Muscle layer of colon (tissue), 2 donors: ENCODE data around the gene RABL2A.
"Not testable (repeated sequence)": the region's sequence is repeated elsewhere in the genome, so short reads cannot be mapped to it uniquely, and the experiment has no call there.

Experiments
- H3K27ac ChIP-seq: one replicate; pipeline ENCODE4 v1.7.0; 2013; ENCODE audit warnings: low read depth, mild to moderate bottlenecking, low read length, moderate library complexity
- H3K27me3 ChIP-seq, 2 donors: one replicate each; pipeline ENCODE4 v1.7.0; 2013; ENCODE audit warnings: low read length in 2 of 2, mild to moderate bottlenecking in 2 of 2; ENCODE audit not compliant: insufficient read depth in 2 of 2, control insufficient read depth in 1 of 2
- H3K36me3 ChIP-seq: one replicate; pipeline ENCODE4 v1.7.0; 2013; ENCODE audit warnings: mild to moderate bottlenecking, low read length; ENCODE audit not compliant: insufficient read depth
- H3K4me1 ChIP-seq: one replicate; pipeline ENCODE4 v1.7.0; 2013; ENCODE audit warnings: mild to moderate bottlenecking, low read length; ENCODE audit not compliant: insufficient read depth
- H3K4me3 ChIP-seq, 2 donors: one replicate each; pipeline ENCODE4 v1.7.0; 2013; ENCODE audit warnings: low read length in 2 of 2, low read depth in 1 of 2, mild to moderate bottlenecking in 1 of 2, moderate library complexity in 1 of 2
- H3K9ac ChIP-seq: one replicate; pipeline ENCODE4 v1.7.0; 2013; ENCODE audit warnings: low read length
- H3K9me3 ChIP-seq: one replicate; pipeline ENCODE4 v1.7.0; 2013; ENCODE audit warnings: mild to moderate bottlenecking, low read length
- donor health status: abdominal sarcoma.
- donor health status: Adenocarcinoma of cecum.

Gene RABL2A

GRCh38 chr2:113625906-113626305, 1.2 kb upstream of the RABL2A start:
- H3K27ac ChIP-seq, H3K9ac ChIP-seq, H3K36me3 ChIP-seq, H3K9me3 ChIP-seq, H3K27me3 ChIP-seq, H3K4me1 ChIP-seq, H3K4me3 ChIP-seq: not testable (repeated sequence)

- H3K4me1 ChIP-seq, H3K9ac ChIP-seq, H3K27me3 ChIP-seq, H3K9me3 ChIP-seq, H3K36me3 ChIP-seq, H3K27ac ChIP-seq, H3K4me3 ChIP-seq: not testable (repeated sequence)
Measured at GRCh38 chr2:113632849-113633345, 5.8 kb downstream of the RABL2A start.

- H3K36me3 ChIP-seq, H3K9ac ChIP-seq, H3K4me3 ChIP-seq, H3K27ac ChIP-seq, H3K4me1 ChIP-seq, H3K9me3 ChIP-seq, H3K27me3 ChIP-seq: not testable (repeated sequence)
Measured at GRCh38 chr2:113635358-113635757, 8.3 kb downstream of the RABL2A start.

GRCh38 chr2:113636226-113636625, 9.2 kb downstream of the RABL2A start:
- H3K9me3 ChIP-seq, H3K27me3 ChIP-seq, H3K36me3 ChIP-seq, H3K27ac ChIP-seq, H3K4me3 ChIP-seq, H3K4me1 ChIP-seq, H3K9ac ChIP-seq: not testable (repeated sequence)

- not testable (repeated sequence) for H3K4me3 ChIP-seq, H3K27me3 ChIP-seq, H3K4me1 ChIP-seq, H3K36me3 ChIP-seq, H3K27ac ChIP-seq, H3K9ac ChIP-seq, H3K9me3 ChIP-seq
Measured at GRCh38 chr2:113638084-113638483, 11.0 kb downstream of the RABL2A start.

GRCh38 chr2:113646217-113646616, 19.2 kb downstream of the RABL2A start:
- H3K9ac ChIP-seq: not testable (repeated sequence)

GRCh38 chr2:113650834-113651815, 24.1 kb downstream of the RABL2A start:
- H3K4me1 ChIP-seq, H3K27me3 ChIP-seq: not testable (repeated sequence)

More at GRCh38 chr2:113646217-113646616, 19.2 kb downstream of the RABL2A start:
- H3K4me1 ChIP-seq, H3K27me3 ChIP-seq, H3K9me3 ChIP-seq, H3K4me3 ChIP-seq, H3K27ac ChIP-seq, H3K36me3 ChIP-seq: not testable (repeated sequence)

GRCh38 chr2:113652599-113652998, 25.5 kb downstream of the RABL2A start:
- not testable (repeated sequence) for H3K9me3 ChIP-seq, H3K4me1 ChIP-seq, H3K27me3 ChIP-seq, H3K27ac ChIP-seq, H3K4me3 ChIP-seq, H3K9ac ChIP-seq, H3K36me3 ChIP-seq

More at GRCh38 chr2:113650834-113651815, 24.1 kb downstream of the RABL2A start:
- not testable (repeated sequence) for H3K9ac ChIP-seq, H3K27ac ChIP-seq, H3K9me3 ChIP-seq, H3K4me3 ChIP-seq, H3K36me3 ChIP-seq

- not testable (repeated sequence) for H3K36me3 ChIP-seq, H3K4me3 ChIP-seq, H3K9ac ChIP-seq, H3K4me1 ChIP-seq, H3K9me3 ChIP-seq, H3K27me3 ChIP-seq, H3K27ac ChIP-seq
Measured at GRCh38 chr2:113656031-113656624, 29.1 kb downstream of the RABL2A start.

- not testable (repeated sequence) for H3K27me3 ChIP-seq, H3K4me1 ChIP-seq, H3K9ac ChIP-seq, H3K9me3 ChIP-seq, H3K4me3 ChIP-seq, H3K27ac ChIP-seq, H3K36me3 ChIP-seq
Measured at GRCh38 chr2:113657735-113658134, 30.7 kb downstream of the RABL2A start.

GRCh38 chr2:113663285-113664060, 36.4 kb downstream of the RABL2A start:
- not testable (repeated sequence) for H3K27ac ChIP-seq, H3K9ac ChIP-seq, H3K9me3 ChIP-seq, H3K4me1 ChIP-seq, H3K27me3 ChIP-seq, H3K36me3 ChIP-seq, H3K4me3 ChIP-seq
